Left forelimb (tissue), 1 donor: Measurements from ENCODE around the gene LMBR1.

Source experiments
- DNase-seq: peaks from one replicate; pipeline ENCODE4 v3.0.0-alpha.2; 2018; ENCODE audit warnings: low spot score

LMBR1 gene

GRCh38 chr7:156693627-156694026 is 199.4 kb downstream of the LMBR1 start:
- no peak for DNase-seq

- no peak for DNase-seq
These were observed 200.1 kb downstream of the LMBR1 start for GRCh38 chr7:156692849-156693248.

GRCh38 chr7:156691764-156692163 is 201.2 kb downstream of the LMBR1 start:
- no peak for DNase-seq

- DNase-seq = no peak
These were observed 208.3 kb downstream of the LMBR1 start for GRCh38 chr7:156684661-156685060.

GRCh38 chr7:156684251-156684650 is 208.7 kb downstream of the LMBR1 start:
- DNase-seq = no peak

GRCh38 chr7:156682928-156683327 is 210.1 kb downstream of the LMBR1 start:
- no peak for DNase-seq

GRCh38 chr7:156680281-156680680 is 212.7 kb downstream of the LMBR1 start:
- no peak for DNase-seq

GRCh38 chr7:156677374-156678054 is 215.5 kb downstream of the LMBR1 start:
- no peak for DNase-seq

GRCh38 chr7:156676263-156676662 is 216.7 kb downstream of the LMBR1 start:
- DNase-seq = no peak

- no peak for DNase-seq
These were observed 217.3 kb downstream of the LMBR1 start for GRCh38 chr7:156675721-156676120.

GRCh38 chr7:156673902-156674301 is 219.1 kb downstream of the LMBR1 start:
- DNase-seq = no peak

GRCh38 chr7:156673454-156673853 is 219.5 kb downstream of the LMBR1 start:
- DNase-seq = no peak

- DNase-seq = no peak
These were observed 223.8 kb downstream of the LMBR1 start for GRCh38 chr7:156669035-156669828.

GRCh38 chr7:156668130-156668741 is 224.7 kb downstream of the LMBR1 start:
- DNase-seq = no peak

GRCh38 chr7:156667110-156667426 is 225.9 kb downstream of the LMBR1 start:
- no peak for DNase-seq

- no peak for DNase-seq
These were observed 226.4 kb downstream of the LMBR1 start for GRCh38 chr7:156666368-156667109.

GRCh38 chr7:156665101-156665500 is 227.9 kb downstream of the LMBR1 start:
- DNase-seq = no peak

- no peak for DNase-seq
These were observed 230.7 kb downstream of the LMBR1 start for GRCh38 chr7:156662277-156662676.

GRCh38 chr7:156661637-156662036 is 231.3 kb downstream of the LMBR1 start:
- no peak for DNase-seq

GRCh38 chr7:156659961-156660360 is 233.0 kb downstream of the LMBR1 start:
- no peak for DNase-seq

- no peak for DNase-seq
These were observed 233.8 kb downstream of the LMBR1 start for GRCh38 chr7:156659203-156659602.

- DNase-seq = no peak
These were observed 235.3 kb downstream of the LMBR1 start for GRCh38 chr7:156657681-156658080.

GRCh38 chr7:156656598-156656997 is 236.4 kb downstream of the LMBR1 start:
- DNase-seq = no peak
